BLaER1 treated with 17β-estradiol and CSF1 and Interleukin-3, amounts not matched to agents 10 nM and 100 nM (cell line): Measurements from ENCODE around the gene MAN1A1.

Source experiments
- H3K27ac ChIP-seq, 11 experiments: shearing (Covaris generic); formaldehyde crosslinking; 2 replicates each; pipeline ENCODE4 v1.8.1; 2022
- H3K27me3 ChIP-seq, 11 experiments: shearing (Covaris generic); formaldehyde crosslinking; 2 replicates each; pipeline ENCODE4 v1.8.1; 2022
- H3K36me3 ChIP-seq, 11 experiments: shearing (Covaris generic); formaldehyde crosslinking; 2 replicates each; pipeline ENCODE4 v1.8.1; 2022
- H3K4me1 ChIP-seq, 10 experiments: shearing (Covaris generic); formaldehyde crosslinking; 2 replicates each; pipeline ENCODE4 v1.8.1; 2022
- H3K4me2 ChIP-seq, 11 experiments: shearing (Covaris generic); formaldehyde crosslinking; 2 replicates each; pipeline ENCODE4 v1.8.1; 2022
- H3K4me3 ChIP-seq, 10 experiments: shearing (Covaris generic); formaldehyde crosslinking; 2 replicates each; pipeline ENCODE4 v1.8.1; 2022
- H3K9ac ChIP-seq, 11 experiments: shearing (Covaris generic); formaldehyde crosslinking; 2 replicates each; pipeline ENCODE4 v1.8.1; 2022
- H3K9me3 ChIP-seq, 11 experiments: shearing (Covaris generic); formaldehyde crosslinking; replicated peaks in 1 of 11; 2 replicates each; pipeline ENCODE4 v1.8.1; 2022
- H4K20me1 ChIP-seq, 11 experiments: shearing (Covaris generic); formaldehyde crosslinking; 2 replicates each; pipeline ENCODE4 v1.8.1; 2022
- Cebpa-rat ChIP-seq, 11 experiments: shearing (Covaris generic); IDR thresholded peaks; 2 replicates each; pipeline ENCODE4 v1.8.1; 2022

MAN1A1 gene

DNA sequence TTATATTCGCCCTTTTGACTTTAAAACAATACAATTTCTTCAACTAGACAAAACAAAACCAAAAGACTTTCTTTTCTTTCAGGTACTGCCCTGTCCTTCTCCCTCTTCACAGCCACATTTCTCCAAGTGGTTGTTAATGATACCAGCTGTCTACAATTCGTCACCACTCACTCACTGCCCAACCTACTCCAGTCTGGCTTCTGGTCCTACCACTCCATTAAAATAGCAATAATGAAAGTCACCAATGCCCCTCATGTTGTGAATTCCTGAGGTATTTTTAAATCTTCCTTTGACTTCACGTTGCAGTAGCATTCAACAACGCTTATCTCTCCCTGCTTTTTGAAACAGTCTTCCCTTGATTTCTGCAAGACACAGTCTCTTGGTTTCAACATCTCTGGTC lies 11.6 kb upstream of the MAN1A1 start:
- no peak overlapping the region for H3K9ac ChIP-seq
- no peak overlapping the region for H3K27ac ChIP-seq
- TF ChIP-seq Cebpa-rat (IDR thresholded peaks at IDR 0.05), result no peak
- no peak overlapping the region for H3K4me3 ChIP-seq
- no peaks in the 10 kb centered on the region for H4K20me1 ChIP-seq
- H3K9me3 ChIP-seq, result peaks cover 0 to 13% (median 0%) of the 10 kb centered on the region in 11 experiments; a peak in 5 of 22 replicates
- no peaks in the 10 kb centered on the region for H3K27me3 ChIP-seq
- peaks cover 0 to 18% (median 3%) of the 10 kb centered on the region in 10 experiments; a peak in 7 of 20 replicates for H3K4me1 ChIP-seq
- no peaks in the 10 kb centered on the region; a peak in 1 of 22 replicates for H3K36me3 ChIP-seq
- H3K4me2 ChIP-seq, result no peak overlapping the region

GRCh38 chr6:119360262-119360915 lies 10.8 kb upstream of the MAN1A1 start:
- Histone ChIP-seq H3K9me3 (peaks cover 0 to 8% (median 0%) of the 10 kb centered on the region in 11 experiments; a peak in 5 of 22 replicates), H3K27me3 (no peaks in the 10 kb centered on the region), H3K4me3 (no peak overlapping the region), H3K4me2 (peak overlapping the region in 2 of 11 experiments; percentile 59 to 60; a peak in 4 of 22 replicates), H3K27ac (no peak overlapping the region), H3K9ac (no peak overlapping the region), H4K20me1 (no peaks in the 10 kb centered on the region), H3K4me1 (peaks cover 0 to 26% (median 5%) of the 10 kb centered on the region in 10 experiments; a peak in 13 of 20 replicates), H3K36me3 (no peaks in the 10 kb centered on the region; a peak in 1 of 22 replicates)
- no peak for TF ChIP-seq Cebpa-rat (IDR thresholded peaks at IDR 0.05)

- Histone ChIP-seq H4K20me1 (no peaks in the 10 kb centered on the region), H3K27me3 (peaks cover 12 to 27% (median 19%) of the 10 kb centered on the region in 11 experiments), H3K4me1 (peaks cover under 1 to 50% (median 16%) of the 10 kb centered on the region in 10 experiments; a peak in 15 of 20 replicates), H3K4me3 (no peak overlapping the region), H3K36me3 (no peaks in the 10 kb centered on the region), H3K4me2 (peak overlapping the region in 4 of 11 experiments; percentile 53 to 88 (median 63); a peak in 6 of 22 replicates), H3K9me3 (no peaks in the 10 kb centered on the region), H3K9ac (peak overlapping the region in 1 of 11 experiments; percentile 61; a peak in 1 of 22 replicates), H3K27ac (peak overlapping the region in 7 of 11 experiments; percentile 18 to 88 (median 60); a peak in 11 of 22 replicates)
- no peak for TF ChIP-seq Cebpa-rat (IDR thresholded peaks at IDR 0.05)
These were observed 6.3 kb upstream of the MAN1A1 start for GRCh38 chr6:119355890-119356289.

GRCh38 chr6:119355157-119355556 lies 5.6 kb upstream of the MAN1A1 start:
- Histone ChIP-seq H3K4me2 (peak overlapping the region in 8 of 11 experiments; percentile 9 to 88 (median 40); a peak in 13 of 22 replicates), H3K27ac (peak overlapping the region in 7 of 11 experiments; percentile 18 to 88 (median 60); a peak in 11 of 22 replicates), H4K20me1 (no peaks in the 10 kb centered on the region), H3K4me3 (no peak overlapping the region), H3K27me3 (peaks cover 19 to 35% (median 26%) of the 10 kb centered on the region in 11 experiments), H3K9me3 (no peaks in the 10 kb centered on the region), H3K36me3 (no peaks in the 10 kb centered on the region), H3K9ac (peak overlapping the region in 2 of 11 experiments; percentile 53 to 62; a peak in 2 of 22 replicates), H3K4me1 (peaks cover 6 to 46% (median 21%) of the 10 kb centered on the region in 10 experiments; a peak in 19 of 20 replicates)
- peak in 3 of 11 experiments; percentile 59 to 80 (median 73); a peak in 5 of 22 replicates for TF ChIP-seq Cebpa-rat (IDR thresholded peaks at IDR 0.05)

DNA sequence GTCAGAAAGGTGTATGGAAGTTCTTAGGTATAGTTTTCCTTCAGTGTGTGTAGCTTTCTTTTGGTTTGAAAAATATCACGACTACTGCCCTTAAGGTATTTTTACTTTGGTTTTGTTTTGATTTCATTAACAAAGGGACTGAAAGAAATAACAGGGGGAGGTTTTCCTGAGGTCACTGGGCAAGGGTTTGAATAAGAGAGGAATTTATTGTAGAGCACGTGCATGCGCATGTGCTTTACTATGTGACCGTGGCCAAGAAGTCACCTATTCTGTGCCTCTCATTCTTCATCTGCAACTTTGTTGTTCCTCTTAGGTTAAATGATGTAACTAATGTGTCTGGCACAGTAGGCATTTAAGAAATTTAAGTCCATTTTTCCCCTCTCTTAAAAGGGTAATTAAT lies 4.1 kb upstream of the MAN1A1 start:
- H3K27me3 ChIP-seq, result peaks cover 31 to 47% (median 40%) of the 10 kb centered on the region in 11 experiments
- H3K4me3 ChIP-seq, result no peak overlapping the region
- H3K9ac ChIP-seq, result no peak overlapping the region
- H4K20me1 ChIP-seq, result peaks cover 0 to 7% (median 0%) of the 10 kb centered on the region in 11 experiments; a peak in 6 of 22 replicates
- H3K36me3 ChIP-seq, result no peaks in the 10 kb centered on the region
- peaks cover 6 to 37% (median 20%) of the 10 kb centered on the region in 10 experiments for H3K4me1 ChIP-seq
- H3K27ac ChIP-seq, result no peak overlapping the region; a peak in 1 of 22 replicates
- no peak for TF ChIP-seq Cebpa-rat (IDR thresholded peaks at IDR 0.05)
- peak overlapping the region in 3 of 11 experiments; percentile 16 to 88 (median 69); a peak in 5 of 22 replicates for H3K4me2 ChIP-seq
- no peaks in the 10 kb centered on the region for H3K9me3 ChIP-seq

- Histone ChIP-seq H3K4me3 (no peak overlapping the region), H3K27ac (no peak overlapping the region)
These were observed 2.4 kb upstream of the MAN1A1 start for GRCh38 chr6:119352001-119352400.

GRCh38 chr6:119350952-119351372 lies 1.4 kb upstream of the MAN1A1 start:
- peaks cover 20 to 50% (median 38%) of the 10 kb centered on the region in 10 experiments for H3K4me1 ChIP-seq
- H3K9ac ChIP-seq, result peak overlapping the region in 10 of 11 experiments; percentile 80 to 96 (median 86); a peak in 15 of 22 replicates
- peak overlapping the region; percentile 93 to 100 (median 99) for H3K4me2 ChIP-seq
- peak overlapping the region; percentile 74 to 85 (median 82); a peak in 19 of 20 replicates for H3K4me3 ChIP-seq
- no peaks in the 10 kb centered on the region for H3K36me3 ChIP-seq
- peak overlapping the region in 6 of 11 experiments; percentile 80 to 93 (median 88); a peak in 11 of 22 replicates for H3K27ac ChIP-seq
- H3K9me3 ChIP-seq, result no peaks in the 10 kb centered on the region
- no peak for TF ChIP-seq Cebpa-rat (IDR thresholded peaks at IDR 0.05)
- peaks cover 58 to 74% (median 67%) of the 10 kb centered on the region in 11 experiments for H3K27me3 ChIP-seq
- peaks cover 0 to 34% (median 22%) of the 10 kb centered on the region in 11 experiments; a peak in 14 of 22 replicates for H4K20me1 ChIP-seq

More at GRCh38 chr6:119352001-119352400, 2.4 kb upstream of the MAN1A1 start:
- Histone ChIP-seq H3K4me1 (peaks cover 20 to 51% (median 36%) of the 10 kb centered on the region in 10 experiments), H3K9ac (no peak overlapping the region), H3K9me3 (no peaks in the 10 kb centered on the region), H4K20me1 (peaks cover 0 to 24% (median 14%) of the 10 kb centered on the region in 11 experiments; a peak in 14 of 22 replicates), H3K27me3 (peaks cover 48 to 64% (median 57%) of the 10 kb centered on the region in 11 experiments), H3K36me3 (no peaks in the 10 kb centered on the region), H3K4me2 (no peak overlapping the region; a peak in 1 of 22 replicates)
- no peak for TF ChIP-seq Cebpa-rat (IDR thresholded peaks at IDR 0.05)

DNA sequence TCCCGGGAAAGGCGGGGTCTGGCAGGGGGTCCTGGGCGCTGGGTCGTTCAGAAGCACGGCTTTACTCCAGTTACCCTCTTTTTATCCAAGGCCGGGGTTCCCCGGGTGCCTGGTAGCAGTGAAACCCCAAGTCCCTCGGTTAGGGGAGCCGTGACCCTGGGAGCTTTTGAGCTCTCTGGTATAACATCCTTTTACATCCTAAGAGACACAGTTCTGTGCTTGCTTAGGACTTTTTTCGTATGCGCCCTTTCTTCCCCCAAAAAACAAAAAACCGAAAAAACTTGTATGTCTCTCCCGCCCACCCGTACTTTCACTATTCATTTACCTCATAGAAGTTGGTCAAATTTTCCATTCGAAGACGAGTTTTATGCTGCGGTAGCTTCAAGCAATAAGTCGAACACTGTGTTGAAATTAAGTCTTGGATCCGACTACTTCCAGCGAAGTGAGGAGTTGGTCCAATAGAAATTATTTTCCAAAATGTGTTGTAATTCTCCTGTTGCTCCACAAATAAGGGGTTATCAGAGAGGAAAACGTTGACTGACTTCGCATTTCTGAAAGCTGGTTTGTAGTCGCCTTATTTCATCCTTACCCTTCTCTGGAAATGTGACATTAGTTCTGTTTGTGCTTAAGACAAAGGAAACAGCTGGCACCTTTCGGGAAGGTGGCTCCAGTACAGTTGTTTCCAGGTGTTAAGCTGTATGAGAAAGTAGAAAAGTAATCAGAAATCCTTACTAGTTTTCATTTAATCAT lies 816 bp upstream of the MAN1A1 start:
- peak overlapping the region; percentile 74 to 93 (median 80) for H3K27ac ChIP-seq
- peaks cover 20 to 44% (median 35%) of the 10 kb centered on the region in 10 experiments for H3K4me1 ChIP-seq
- no peaks in the 10 kb centered on the region for H3K9me3 ChIP-seq
- H3K36me3 ChIP-seq, result no peaks in the 10 kb centered on the region
- H4K20me1 ChIP-seq, result peaks cover 0 to 39% (median 24%) of the 10 kb centered on the region in 11 experiments; a peak in 14 of 22 replicates
- H3K27me3 ChIP-seq, result peaks cover 62 to 80% (median 71%) of the 10 kb centered on the region in 11 experiments
- H3K9ac ChIP-seq, result peak overlapping the region; percentile 80 to 96 (median 86)
- peak overlapping the region; percentile 74 to 85 (median 82) for H3K4me3 ChIP-seq
- H3K4me2 ChIP-seq, result peak overlapping the region; percentile 93 to 100 (median 99)
- 0 out of 22 replicates have a peak, but pooled peaks of 1 of the 11 experiments have one; percentile 16 for TF ChIP-seq Cebpa-rat (IDR thresholded peaks at IDR 0.05)
